ENCODE results near the gene XCL2. TPM values are rescaled to one million over a fixed set of nuclear protein-coding genes. Genes with fewer than 3 reads are reported as not detected.
A peak's percentile ranks its signal among the peaks of the same experiment; 100 is the strongest.

XCL2 gene
- total RNA-seq, 1 experiment from 2014 or later: not detected

DNA sequence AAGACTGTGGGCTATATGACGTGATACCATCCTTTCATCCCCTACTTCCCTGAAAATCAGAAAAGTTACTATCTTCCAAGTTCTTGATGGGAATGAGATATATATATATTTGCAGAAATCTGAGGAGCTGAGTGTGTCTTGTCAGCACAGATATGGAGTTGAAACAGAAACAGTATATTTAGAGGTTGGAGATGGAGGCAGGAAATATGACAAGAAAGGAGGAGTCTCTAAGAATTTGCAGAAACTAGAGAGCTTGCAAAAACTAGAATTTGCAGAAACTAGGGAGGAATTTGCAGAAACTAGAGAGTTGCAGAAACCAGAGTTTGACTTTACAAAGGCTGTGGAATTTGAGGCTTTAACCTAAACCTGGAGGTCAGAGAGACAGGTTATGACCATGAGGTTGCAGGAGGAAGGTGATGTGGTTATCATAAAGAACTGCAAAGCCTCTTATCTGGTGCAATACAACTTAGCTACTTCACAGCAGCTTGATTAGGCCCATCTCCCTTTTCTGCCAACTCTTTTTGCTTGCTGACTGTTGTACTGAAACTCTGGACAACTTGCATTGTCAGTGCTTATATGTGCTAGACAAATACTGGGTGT lies 22.3 kb downstream of the XCL2 start:
- Mint-ChIP-seq H3K4me1 (peaks cover 29% of the 10 kb centered on the region), H3K36me3 (peaks cover 21% of the 10 kb centered on the region), H3K4me3 (no peak overlapping the region), H3K9me3 (peaks cover 23% of the 10 kb centered on the region), H3K27me3 (ENCODE audit: low read depth) (no peaks in the 10 kb centered on the region), H3K27ac (no peak overlapping the region)
- TF ChIP-seq NFYB (CRISPR knock-in tag; conservative IDR thresholded peaks at IDR 0.05; ENCODE audit: low read depth) (no peak), NR3C1 (CRISPR knock-in tag; conservative IDR thresholded peaks at IDR 0.05; ENCODE audit: low read depth) (no peak), SMAD3 (CRISPR knock-in tag; IDR thresholded peaks at IDR 0.05; ENCODE audit: borderline replicate concordance) (no peak), NFE2L1 (CRISPR knock-in tag; IDR thresholded peaks at IDR 0.05) (no peak)
- TF ChIP-seq, protein P1, sequence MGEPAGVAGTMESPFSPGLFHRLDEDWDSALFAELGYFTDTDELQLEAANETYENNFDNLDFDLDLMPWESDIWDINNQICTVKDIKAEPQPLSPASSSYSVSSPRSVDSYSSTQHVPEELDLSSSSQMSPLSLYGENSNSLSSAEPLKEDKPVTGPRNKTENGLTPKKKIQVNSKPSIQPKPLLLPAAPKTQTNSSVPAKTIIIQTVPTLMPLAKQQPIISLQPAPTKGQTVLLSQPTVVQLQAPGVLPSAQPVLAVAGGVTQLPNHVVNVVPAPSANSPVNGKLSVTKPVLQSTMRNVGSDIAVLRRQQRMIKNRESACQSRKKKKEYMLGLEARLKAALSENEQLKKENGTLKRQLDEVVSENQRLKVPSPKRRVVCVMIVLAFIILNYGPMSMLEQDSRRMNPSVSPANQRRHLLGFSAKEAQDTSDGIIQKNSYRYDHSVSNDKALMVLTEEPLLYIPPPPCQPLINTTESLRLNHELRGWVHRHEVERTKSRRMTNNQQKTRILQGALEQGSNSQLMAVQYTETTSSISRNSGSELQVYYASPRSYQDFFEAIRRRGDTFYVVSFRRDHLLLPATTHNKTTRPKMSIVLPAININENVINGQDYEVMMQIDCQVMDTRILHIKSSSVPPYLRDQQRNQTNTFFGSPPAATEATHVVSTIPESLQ (CRISPR knock-in tag; IDR thresholded peaks at IDR 0.05): no peak
- ChIA-PET POLR2A (no interaction called here), CTCF (no interaction called here)
- ATAC-seq (no peak), DNase-seq (ENCODE audit: low spot score) (no peak)

DNA sequence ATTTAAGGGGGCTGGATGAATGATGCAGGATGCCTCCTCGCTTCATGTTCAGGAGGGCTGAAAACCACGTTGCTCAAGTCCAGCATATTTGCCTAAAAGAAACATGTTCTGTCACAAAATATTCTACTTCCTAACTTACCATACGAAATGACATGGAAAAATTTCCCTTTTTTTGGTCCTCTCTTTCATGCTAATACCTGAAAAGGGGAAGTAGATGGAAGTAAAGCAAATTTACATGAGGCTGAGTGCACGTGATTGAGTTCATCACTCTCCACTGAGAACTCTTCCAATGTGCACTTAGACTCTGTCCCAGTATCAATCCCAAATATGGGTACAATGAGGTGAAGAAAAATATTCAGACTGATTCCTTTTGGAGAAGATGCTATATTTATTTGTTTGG lies 23.0 kb downstream of the XCL2 start:
- no peak overlapping the region for H3K4me3 Mint-ChIP-seq

DNA sequence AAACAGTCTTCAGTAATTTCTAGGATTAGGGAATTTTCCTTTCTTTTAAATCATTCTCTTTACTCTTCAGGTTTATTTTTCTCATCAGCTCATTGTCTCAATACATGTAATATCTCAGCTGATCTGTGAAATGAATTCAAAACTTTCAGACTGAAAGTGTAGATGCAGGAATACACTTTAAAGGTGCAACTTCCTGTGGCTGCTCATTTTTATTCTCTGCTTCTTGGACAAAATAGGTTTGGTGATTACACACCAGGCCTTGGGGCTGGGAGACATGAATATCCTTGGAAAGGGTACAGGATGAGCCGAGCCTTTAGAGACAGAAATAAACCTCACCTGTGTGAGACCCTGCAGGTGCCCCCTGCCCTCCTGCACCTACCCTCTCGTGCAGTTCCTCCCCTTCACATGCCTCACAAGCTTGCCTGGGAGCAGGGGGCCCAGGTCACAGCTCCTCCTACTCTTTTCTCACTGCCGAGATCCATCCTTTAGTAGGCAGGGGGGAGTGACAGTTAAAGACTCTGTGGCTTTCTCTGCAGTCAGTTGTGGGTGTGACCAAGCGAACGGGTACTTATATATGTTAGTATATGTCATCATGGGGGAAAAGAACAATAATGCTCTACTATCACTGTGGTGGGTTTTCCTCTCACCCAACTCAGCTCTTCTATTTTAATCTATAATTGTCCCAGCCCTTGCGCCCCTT lies 23.6 kb downstream of the XCL2 start:
- CTCF ChIA-PET: interaction anchor here (0.6 kb wide), 1 partner anchor 177 kb away, joined by 3 read pairs; no protein-coding TSS in a partner anchor
- Mint-ChIP-seq H3K27me3 (ENCODE audit: low read depth) (no peaks in the 10 kb centered on the region), H3K9me3 (peaks cover 19% of the 10 kb centered on the region), H3K36me3 (peaks cover 21% of the 10 kb centered on the region), H3K27ac (0 out of 2 replicates have a peak overlapping the region, but pooled peaks have one; percentile 13), H3K4me3 (no peak overlapping the region), H3K4me1 (peaks cover 25% of the 10 kb centered on the region)
- DNase-seq (ENCODE audit: low spot score): peak; percentile 24
- POLR2A ChIA-PET: no interaction called here
- ATAC-seq: peak; percentile 97
- TF ChIP-seq, protein P2, sequence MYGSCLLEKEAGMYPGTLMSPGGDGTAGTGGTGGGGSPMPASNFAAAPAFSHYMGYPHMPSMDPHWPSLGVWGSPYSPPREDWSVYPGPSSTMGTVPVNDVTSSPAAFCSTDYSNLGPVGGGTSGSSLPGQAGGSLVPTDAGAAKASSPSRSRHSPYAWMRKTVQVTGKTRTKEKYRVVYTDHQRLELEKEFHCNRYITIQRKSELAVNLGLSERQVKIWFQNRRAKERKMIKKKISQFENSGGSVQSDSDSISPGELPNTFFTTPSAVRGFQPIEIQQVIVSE (CRISPR knock-in tag; IDR thresholded peaks at IDR 0.05; ENCODE audit: borderline replicate concordance): no peak
- TF ChIP-seq ZNF263 (CRISPR knock-in tag; IDR thresholded peaks at IDR 0.05; ENCODE audit: low read depth) (no peak), JUN (CRISPR knock-in tag; IDR thresholded peaks at IDR 0.05) (no peak), ZNF416 (CRISPR knock-in tag; IDR thresholded peaks at IDR 0.05) (no peak)
- TF ChIP-seq, protein P3, sequence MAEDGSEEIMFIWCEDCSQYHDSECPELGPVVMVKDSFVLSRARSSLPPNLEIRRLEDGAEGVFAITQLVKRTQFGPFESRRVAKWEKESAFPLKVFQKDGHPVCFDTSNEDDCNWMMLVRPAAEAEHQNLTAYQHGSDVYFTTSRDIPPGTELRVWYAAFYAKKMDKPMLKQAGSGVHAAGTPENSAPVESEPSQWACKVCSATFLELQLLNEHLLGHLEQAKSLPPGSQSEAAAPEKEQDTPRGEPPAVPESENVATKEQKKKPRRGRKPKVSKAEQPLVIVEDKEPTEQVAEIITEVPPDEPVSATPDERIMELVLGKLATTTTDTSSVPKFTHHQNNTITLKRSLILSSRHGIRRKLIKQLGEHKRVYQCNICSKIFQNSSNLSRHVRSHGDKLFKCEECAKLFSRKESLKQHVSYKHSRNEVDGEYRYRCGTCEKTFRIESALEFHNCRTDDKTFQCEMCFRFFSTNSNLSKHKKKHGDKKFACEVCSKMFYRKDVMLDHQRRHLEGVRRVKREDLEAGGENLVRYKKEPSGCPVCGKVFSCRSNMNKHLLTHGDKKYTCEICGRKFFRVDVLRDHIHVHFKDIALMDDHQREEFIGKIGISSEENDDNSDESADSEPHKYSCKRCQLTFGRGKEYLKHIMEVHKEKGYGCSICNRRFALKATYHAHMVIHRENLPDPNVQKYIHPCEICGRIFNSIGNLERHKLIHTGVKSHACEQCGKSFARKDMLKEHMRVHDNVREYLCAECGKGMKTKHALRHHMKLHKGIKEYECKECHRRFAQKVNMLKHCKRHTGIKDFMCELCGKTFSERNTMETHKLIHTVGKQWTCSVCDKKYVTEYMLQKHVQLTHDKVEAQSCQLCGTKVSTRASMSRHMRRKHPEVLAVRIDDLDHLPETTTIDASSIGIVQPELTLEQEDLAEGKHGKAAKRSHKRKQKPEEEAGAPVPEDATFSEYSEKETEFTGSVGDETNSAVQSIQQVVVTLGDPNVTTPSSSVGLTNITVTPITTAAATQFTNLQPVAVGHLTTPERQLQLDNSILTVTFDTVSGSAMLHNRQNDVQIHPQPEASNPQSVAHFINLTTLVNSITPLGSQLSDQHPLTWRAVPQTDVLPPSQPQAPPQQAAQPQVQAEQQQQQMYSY (CRISPR knock-in tag; IDR thresholded peaks at IDR 0.05): no peak

More for the DNA sequence above, 23.0 kb downstream of the XCL2 start:
- no peak for TF ChIP-seq FOXJ3 (CRISPR knock-in tag; IDR thresholded peaks at IDR 0.05; ENCODE audit: borderline replicate concordance)
- TF ChIP-seq FOXK1 (CRISPR knock-in tag; IDR thresholded peaks at IDR 0.05): no peak
- TF ChIP-seq NFE2L1 (CRISPR knock-in tag; IDR thresholded peaks at IDR 0.05): no peak
- TF ChIP-seq, protein P4, sequence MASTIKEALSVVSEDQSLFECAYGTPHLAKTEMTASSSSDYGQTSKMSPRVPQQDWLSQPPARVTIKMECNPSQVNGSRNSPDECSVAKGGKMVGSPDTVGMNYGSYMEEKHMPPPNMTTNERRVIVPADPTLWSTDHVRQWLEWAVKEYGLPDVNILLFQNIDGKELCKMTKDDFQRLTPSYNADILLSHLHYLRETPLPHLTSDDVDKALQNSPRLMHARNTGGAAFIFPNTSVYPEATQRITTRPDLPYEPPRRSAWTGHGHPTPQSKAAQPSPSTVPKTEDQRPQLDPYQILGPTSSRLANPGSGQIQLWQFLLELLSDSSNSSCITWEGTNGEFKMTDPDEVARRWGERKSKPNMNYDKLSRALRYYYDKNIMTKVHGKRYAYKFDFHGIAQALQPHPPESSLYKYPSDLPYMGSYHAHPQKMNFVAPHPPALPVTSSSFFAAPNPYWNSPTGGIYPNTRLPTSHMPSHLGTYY (CRISPR knock-in tag; IDR thresholded peaks at IDR 0.05): no peak
- TF ChIP-seq NR3C1 (CRISPR knock-in tag; conservative IDR thresholded peaks at IDR 0.05; ENCODE audit: low read depth): no peak
- Mint-ChIP-seq H3K27ac (no peak overlapping the region), H3K9me3 (peaks cover 23% of the 10 kb centered on the region), H3K4me1 (peaks cover 29% of the 10 kb centered on the region), H3K36me3 (peaks cover 21% of the 10 kb centered on the region), H3K27me3 (ENCODE audit: low read depth) (no peaks in the 10 kb centered on the region)
- POLR2A ChIA-PET: no interaction called here
- no peak for ATAC-seq
- DNase-seq (ENCODE audit: low spot score): no peak
- CTCF ChIA-PET: no interaction called here
